ENCODE data around the gene FBXL22. TPM values are rescaled to one million over a fixed set of nuclear protein-coding genes. Genes with fewer than 3 reads are reported as not detected.

FBXL22 gene
- total RNA-seq, 1 experiment from 2014 or later, result not detected

- no peak for DNase-seq (ENCODE audit: low read depth)
Measured at GRCh38 chr15:63593705-63594671, 3.2 kb upstream of the FBXL22 start.

GRCh38 chr15:63595065-63595464, 2.1 kb upstream of the FBXL22 start:
- DNase-seq (ENCODE audit: low read depth), result no peak

GRCh38 chr15:63595688-63596087, 1.5 kb upstream of the FBXL22 start:
- no peak for DNase-seq (ENCODE audit: low read depth)

- no peak for DNase-seq (ENCODE audit: low read depth)
Measured at GRCh38 chr15:63596676-63597037, 530 bp upstream of the FBXL22 start.

GRCh38 chr15:63597821-63598220, 634 bp downstream of the FBXL22 start:
- DNase-seq (ENCODE audit: low read depth), result no peak

GRCh38 chr15:63598473-63599400, 1.6 kb downstream of the FBXL22 start:
- DNase-seq (ENCODE audit: low read depth), result no peak

GRCh38 chr15:63599401-63600000, 2.3 kb downstream of the FBXL22 start:
- DNase-seq (ENCODE audit: low read depth), result peak; percentile 32

- DNase-seq (ENCODE audit: low read depth), result no peak
Measured at GRCh38 chr15:63600001-63600615, 2.9 kb downstream of the FBXL22 start.

- DNase-seq (ENCODE audit: low read depth), result peak; percentile 85
Measured at GRCh38 chr15:63600616-63601025, 3.4 kb downstream of the FBXL22 start.

- DNase-seq (ENCODE audit: low read depth), result peak; percentile 36
Measured at GRCh38 chr15:63601026-63601703, 4.0 kb downstream of the FBXL22 start.

GRCh38 chr15:63601704-63602185, 4.6 kb downstream of the FBXL22 start:
- DNase-seq (ENCODE audit: low read depth), result peak; percentile 21

GRCh38 chr15:63602595-63602994, 5.4 kb downstream of the FBXL22 start:
- DNase-seq (ENCODE audit: low read depth), result no peak

GRCh38 chr15:63603516-63603915, 6.3 kb downstream of the FBXL22 start:
- DNase-seq (ENCODE audit: low read depth), result no peak

GRCh38 chr15:63604281-63604680, 7.1 kb downstream of the FBXL22 start:
- no peak for DNase-seq (ENCODE audit: low read depth)

GRCh38 chr15:63605036-63605435, 7.8 kb downstream of the FBXL22 start:
- no peak for DNase-seq (ENCODE audit: low read depth)

GRCh38 chr15:63605816-63606215, 8.6 kb downstream of the FBXL22 start:
- DNase-seq (ENCODE audit: low read depth), result no peak

GRCh38 chr15:63606308-63606707, 9.1 kb downstream of the FBXL22 start:
- DNase-seq (ENCODE audit: low read depth), result no peak

GRCh38 chr15:63608989-63609388, 11.8 kb downstream of the FBXL22 start:
- DNase-seq (ENCODE audit: low read depth), result no peak

GRCh38 chr15:63609448-63609847, 12.3 kb downstream of the FBXL22 start:
- no peak for DNase-seq (ENCODE audit: low read depth)

- peak; percentile 89 for DNase-seq (ENCODE audit: low read depth)
Measured at GRCh38 chr15:63610209-63610841, 13.1 kb downstream of the FBXL22 start.
